K562 (cell line): Measurements from ENCODE around the gene GPR171. TPM values are rescaled to one million over a fixed set of nuclear protein-coding genes. Genes with fewer than 3 reads are reported as not detected.
"Not testable (repeated sequence)": the region's sequence is repeated elsewhere in the genome, so short reads cannot be mapped to it uniquely, and the experiment has no call there.

Experiments
- ATAC-seq: fragments of 200-7000 bp; cut with Tn5 transposase; 3 replicates; pipeline ENCODE4 v1.9.1; 2020; ENCODE audit warnings: moderate library complexity
- BruUV-seq: library from RNA; stranded (reverse); fragments of 400-500 nt; replicated peaks from 2 replicates; lab custom pipeline; 2021; lab: Mats Ljungman, UMichigan
- CTCF ChIA-PET: fragments of 300-600 bp; formaldehyde crosslinking; extraction: SDS; loops from one replicate; lab custom pipeline; 2021; ENCODE audit warnings: low intra/inter-chr PET ratio; lab: Yijun Ruan, JAX
- POLR2A ChIA-PET: fragments of 300-600, 350-650 bp; sonication (Branson Sonifier 250); formaldehyde crosslinking; extraction: SDS; loops from one replicate; lab custom pipeline; 2021; ENCODE audit warnings: antibody characterized with exemption, inconsistent platforms; lab: Yijun Ruan, JAX
- DNase-seq, 4 experiments: peaks; one replicate each; pipeline versions ENCODE4 v3.0.0 to v3.0.0-alpha.2; 2011 to 2018; ENCODE audit warnings: low spot score in 3 of 4, mixed read lengths in 3 of 4; ENCODE audit errors: extremely low read depth in 1 of 4
- FAIRE-seq: peaks from 2 replicates; lab custom pipeline; 2011; peaks lifted over from hg19 to GRCh38; lab: Jason Lieb, UNC
- H2AFZ ChIP-seq: 2 replicates; pipeline ENCODE4 v1.6.0; 2011; ENCODE audit warnings: low read depth, low read length, control low read depth, inconsistent platforms
- H3K27ac ChIP-seq: fragments of 200-600 bp; 3 replicates; pipeline ENCODE4 v1.8.0; 2011; ENCODE audit warnings: low read depth, mild to moderate bottlenecking, control low read depth, inconsistent platforms, low read length, moderate library complexity, mixed read lengths; ENCODE audit errors: extremely low read depth
- H3K27me3 ChIP-seq, 2 experiments: fragments of 300-600 bp in 1 of 2; 2 replicates in 1 of 2; 3 replicates in 1 of 2; pipeline versions ENCODE4 v1.6.0 to v1.8.0; 2011; ENCODE audit warnings: inconsistent platforms in 2 of 2, low read length in 2 of 2, mild to moderate bottlenecking in 1 of 2, mixed read lengths in 1 of 2, moderate library complexity in 1 of 2; ENCODE audit not compliant: control insufficient read depth in 2 of 2, insufficient read depth in 2 of 2
- H3K36me3 ChIP-seq: fragments of 300-600 bp; 3 replicates; pipeline ENCODE4 v1.8.0; 2011; ENCODE audit warnings: mild to moderate bottlenecking, low read length, inconsistent platforms; ENCODE audit not compliant: control insufficient read depth, insufficient read depth
- H3K4me1 ChIP-seq, 2 experiments: fragments of 200-600 bp in 1 of 2; replicated peaks in 1 of 2; 2 replicates in 1 of 2; 3 replicates in 1 of 2; pipeline versions ENCODE4 v1.5.1 to v1.8.0; 2011; ENCODE audit warnings: inconsistent platforms in 2 of 2, low read length in 2 of 2, mild to moderate bottlenecking in 1 of 2, mixed read lengths in 1 of 2, moderate library complexity in 1 of 2; ENCODE audit not compliant: control insufficient read depth in 2 of 2, insufficient read depth in 2 of 2
- H3K4me2 ChIP-seq: 2 replicates; pipeline ENCODE4 v1.6.1; 2011; ENCODE audit warnings: low read length, control low read depth, inconsistent platforms, mixed read lengths; ENCODE audit not compliant: insufficient read depth
- H3K4me3 ChIP-seq: fragments of 200-600 bp; sonication (generic), shearing (Covaris generic); 2 replicates; pipeline ENCODE4 v1.5.1; 2016; ENCODE audit warnings: control low read depth, inconsistent platforms
- H3K79me2 ChIP-seq: fragments of 200-600 bp; 3 replicates; pipeline ENCODE4 v1.8.0; 2011; ENCODE audit warnings: low read length, inconsistent platforms; ENCODE audit not compliant: control insufficient read depth, insufficient read depth
- H3K9ac ChIP-seq, 2 experiments: 2 replicates each; pipeline versions ENCODE4 v1.6.0 to v1.6.1; 2011; ENCODE audit warnings: low read depth in 2 of 2, low read length in 2 of 2, control low read depth in 1 of 2, inconsistent platforms in 1 of 2, mild to moderate bottlenecking in 1 of 2, mixed read lengths in 1 of 2; ENCODE audit not compliant: insufficient read depth in 1 of 2
- H3K9me1 ChIP-seq: one replicate; pipeline ENCODE4 v1.6.0; 2011; ENCODE audit warnings: inconsistent platforms, mild to moderate bottlenecking, low read length, moderate library complexity; ENCODE audit not compliant: control insufficient read depth, insufficient read depth
- H3K9me3 ChIP-seq: replicated peaks from 2 replicates; pipeline ENCODE4 v1.5.1; 2011; ENCODE audit warnings: low read depth, low read length, inconsistent platforms; ENCODE audit not compliant: control insufficient read depth, insufficient read depth
- H4K20me1 ChIP-seq: replicated peaks from 2 replicates; pipeline ENCODE4 v1.6.1; 2011; ENCODE audit warnings: low read length, inconsistent platforms, mixed read lengths; ENCODE audit not compliant: control insufficient read depth, insufficient read depth
- AFF4 ChIP-seq: sonication (generic); formaldehyde crosslinking; IDR thresholded peaks from 2 replicates; pipeline ENCODE4 v1.8.0; 2023; ENCODE audit warnings: mild to moderate bottlenecking, missing genetic modification reagents
- FOXA3 ChIP-seq, 2 experiments: fragments of 450-650 bp in 1 of 2; sonication (generic) in 1 of 2; formaldehyde crosslinking; IDR thresholded peaks in 1 of 2; conservative IDR thresholded peaks in 1 of 2; 2 replicates each; pipeline versions ENCODE4 v1.4.0 to v1.8.0; 2020 to 2022; ENCODE audit warnings: mild to moderate bottlenecking in 2 of 2, missing genetic modification reagents in 1 of 2
- FOXK2 ChIP-seq, 2 experiments: fragments of 450-650 bp; IDR thresholded peaks in 1 of 2; conservative IDR thresholded peaks in 1 of 2; 2 replicates each; pipeline ENCODE4 v1.6.1; 2016; ENCODE audit warnings: low read depth in 2 of 2, mild to moderate bottlenecking in 1 of 2
- RAD51 ChIP-seq: fragments of 450-650 bp; IDR thresholded peaks from 2 replicates; pipeline ENCODE4 v1.7.1; 2016; ENCODE audit warnings: low read depth, mild to moderate bottlenecking, borderline replicate concordance
- ZNF586 ChIP-seq: fragments of 450-650 bp; formaldehyde crosslinking; conservative IDR thresholded peaks from 2 replicates; pipeline ENCODE4 v1.4.0; 2020; ENCODE audit warnings: mild to moderate bottlenecking, moderate library complexity
- WGBS: fragments of 100-300 bp; shearing (Covaris generic); methylation state at CpG from one replicate; pipeline ENCODE4 v1.1.6; 2016; ENCODE audit warnings: low coverage, mixed read lengths; ENCODE audit not compliant: insufficient coverage; ENCODE audit errors: missing lambda C conversion rate; 5-methylcytosine and 5-hydroxymethylcytosine counted together
- in situ Hi-C: fragments of 300-500 bp; cut with MboI; formaldehyde crosslinking; loops from 4 replicates; pipeline ENCODE4 v1.15.0; 2018; ENCODE audit warnings: inconsistent platforms, mixed read lengths
- intact Hi-C: fragments of 100-400 bp; cut with micrococcal nuclease; formaldehyde crosslinking; loops from 2 replicates; pipeline ENCODE4 v1.14.2; 2022
- polyA plus RNA-seq, 8 experiments: library from polyadenylated mRNA; depleted of rRNA in 4 of 8; stranded (reverse) in 5 of 8; unstranded in 3 of 8; fragments of >200 nt; fragmentation: Nextera tagmentation in 2 of 8; fragmentation: Illumina TruSeq in 1 of 8; extraction: Ambion mirVana in 2 of 8; extraction: Trizol in 1 of 8; gene quantifications; 2 replicates each; pipeline versions ENCODE4 v1.2.1 to v1.2.3, GENCODE V29; 2011 to 2014; ENCODE audit warnings: inconsistent platforms in 1 of 8, missing spikeins in 1 of 8
- total RNA-seq, 7 experiments: library from RNA; depleted of rRNA in 6 of 7; stranded (reverse); fragments of >200 nt in 6 of 7; fragmentation: Illumina TruSeq in 2 of 7; extraction: Trizol in 2 of 7; gene quantifications; 2 replicates each; pipeline versions ENCODE4 v1.2.1 to v1.2.3, GENCODE V29; 2011 to 2021; ENCODE audit warnings: low replicate concordance in 1 of 7

GPR171 gene
- total and polyA plus RNA-seq, 9 of the 15 experiments (the other 6 are each of a cell fraction or from before 2014, with no cell fraction given), result not detected

GRCh38 chr3:151248772-151249337, 45.8 kb upstream of the GPR171 start (continued):
- TF ChIP-seq ZNF586 (CRISPR knock-in tag), result no peak
- TF ChIP-seq RAD51, result no peak
- no peak for TF ChIP-seq AFF4 (CRISPR knock-in tag)

GRCh38 chr3:151242006-151242405, 39.0 kb upstream of the GPR171 start:
- TF ChIP-seq FOXK2 (conservative IDR thresholded peaks at IDR 0.05 in 1 of 2, IDR thresholded peaks at IDR 0.05 in 1 of 2; ENCODE audit: low read depth in 2 of 2), result peak; percentile 38 to 59; a peak in 2 of 4 replicates
- peak; percentile 64 to 70; a peak in 3 of 4 replicates for TF ChIP-seq FOXA3 (CRISPR knock-in tag; conservative IDR thresholded peaks at IDR 0.05 in 1 of 2, IDR thresholded peaks at IDR 0.05 in 1 of 2)
- 0 out of 2 replicates have a peak overlapping the region, but pooled peaks have one; percentile 55 for H2AFZ ChIP-seq
- H3K79me2 ChIP-seq, CTCF ChIA-PET, H3K4me3 ChIP-seq, intact Hi-C loops, DNase-seq, H3K9me3 ChIP-seq, H4K20me1 ChIP-seq, ATAC-seq, H3K27me3 ChIP-seq, H3K9me1 ChIP-seq, H3K4me1 ChIP-seq, H3K4me2 ChIP-seq, H3K9ac ChIP-seq, H3K27ac ChIP-seq, BruUV-seq, POLR2A ChIA-PET, H3K36me3 ChIP-seq, FAIRE-seq: not testable (repeated sequence)
- in situ Hi-C loops, result loop anchor here (25.0 kb wide), 1 partner anchor 595 kb away; no protein-coding TSS in a partner anchor
- WGBS, result 3% methylated on average over 6 of the region's 18 CpGs
